HG03571 (cell line): ENCODE data around the gene MAN2A1.

ENCODE experiments used
- ATAC-seq: cut with Tn5 transposase; IDR thresholded peaks from one replicate; pipeline ENCODE4 v1.9.1; 2021; ENCODE audit not compliant: unreplicated experiment

Gene MAN2A1

DNA sequence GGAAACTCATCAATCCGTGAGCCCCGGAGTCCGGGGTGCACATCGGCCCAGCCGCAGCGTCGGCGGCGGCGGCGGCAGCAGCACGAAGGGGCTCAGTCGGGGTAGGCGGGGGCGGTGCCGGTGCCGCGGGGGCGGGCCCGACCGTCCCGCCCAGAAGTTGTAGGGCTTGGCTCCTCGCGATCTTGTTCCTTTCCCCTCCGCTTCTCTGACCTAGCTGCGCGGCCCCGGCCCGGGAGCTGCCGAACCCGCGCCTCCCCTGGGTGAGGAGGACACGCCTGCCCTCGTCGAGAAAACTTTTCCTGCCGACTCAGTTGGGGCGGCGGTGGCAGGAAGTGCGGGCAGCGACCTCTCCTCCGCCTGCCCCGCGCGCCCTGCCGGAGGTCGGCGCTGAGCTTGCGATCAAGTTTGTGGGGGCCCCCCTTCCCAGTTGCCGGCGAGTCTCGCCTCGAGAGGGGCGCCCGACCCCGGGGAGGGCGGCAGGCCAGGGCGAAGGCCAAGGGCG lies at the start of gene MAN2A1:
TSS of gene MAN2A1 (plus strand) at position 188 of the 502 bp plus-strand sequence. CDS start 491 bp downstream, outside the sequence.
- ATAC-seq, result peak; percentile 47

GRCh38 chr5:109640976-109641375 lies 48.8 kb upstream of the MAN2A1 start:
- no peak for ATAC-seq

DNA sequence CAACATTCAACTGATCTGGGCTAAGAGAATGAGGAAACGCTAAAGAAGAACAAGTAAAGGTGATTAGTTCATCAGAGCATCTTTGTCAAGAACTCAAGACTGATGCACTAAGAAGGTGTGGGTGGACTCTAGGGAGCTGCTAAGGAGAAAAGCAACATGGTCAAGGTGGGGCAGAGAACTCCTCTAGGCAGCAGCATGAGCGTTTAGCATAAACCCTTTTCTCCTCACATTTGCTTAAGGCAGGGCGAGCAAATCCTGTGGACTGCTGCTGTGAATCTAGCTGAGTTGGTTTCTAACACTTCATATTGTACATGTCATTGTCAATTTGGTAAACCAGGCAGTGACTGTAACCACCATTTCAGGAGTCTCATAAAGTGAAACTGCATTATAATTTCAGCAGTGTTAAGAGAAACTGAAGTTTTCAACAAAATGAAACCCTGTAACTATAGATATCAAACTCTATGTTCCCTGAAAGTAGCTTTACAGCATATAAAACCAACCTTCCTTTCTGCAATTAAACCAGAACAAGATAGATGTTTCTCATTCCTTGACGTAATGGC lies 45.9 kb upstream of the MAN2A1 start:
- ATAC-seq, result no peak

DNA sequence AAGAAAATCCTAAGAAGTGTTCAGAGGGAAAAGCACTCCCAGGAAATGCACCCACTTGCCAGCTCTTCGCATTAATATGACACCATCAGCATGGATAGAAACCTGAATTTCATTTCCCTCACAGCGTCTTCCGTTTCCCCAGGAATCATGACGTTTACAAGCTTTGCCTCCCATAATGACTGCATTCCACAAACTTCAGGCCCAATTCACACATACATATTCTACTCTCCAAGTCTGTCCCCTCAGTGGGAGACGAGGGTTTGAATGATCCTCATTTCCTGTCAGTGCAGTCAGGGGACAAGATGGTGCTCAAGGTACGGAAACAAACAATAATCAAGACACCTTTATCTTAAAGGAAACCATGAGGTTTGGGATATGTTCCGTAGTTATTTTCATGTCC lies 44.9 kb upstream of the MAN2A1 start:
- no peak for ATAC-seq

DNA sequence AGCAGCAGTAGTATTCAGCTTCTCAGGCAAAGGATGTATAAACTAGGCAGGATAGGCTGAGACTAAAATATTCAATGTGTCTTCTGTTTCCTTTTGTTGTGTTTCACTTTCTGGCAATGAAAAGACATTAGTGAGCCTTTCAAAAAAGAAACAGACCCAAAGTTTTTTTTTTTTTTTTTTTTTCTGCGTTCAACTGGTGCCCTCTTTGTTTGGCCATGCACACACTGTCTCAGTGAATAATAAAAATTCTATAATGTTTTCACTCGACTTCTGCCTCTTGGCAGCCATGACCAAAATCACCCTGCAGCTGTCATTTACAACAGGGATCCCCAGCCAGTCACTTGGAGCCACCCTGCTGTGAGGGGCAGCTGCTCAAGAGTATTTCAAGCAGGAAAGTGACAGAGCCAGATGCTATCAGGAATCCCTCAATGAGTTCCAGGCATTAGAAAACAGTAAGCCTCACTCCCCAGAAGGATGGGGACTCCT lies 44.0 kb upstream of the MAN2A1 start:
- no peak for ATAC-seq

DNA sequence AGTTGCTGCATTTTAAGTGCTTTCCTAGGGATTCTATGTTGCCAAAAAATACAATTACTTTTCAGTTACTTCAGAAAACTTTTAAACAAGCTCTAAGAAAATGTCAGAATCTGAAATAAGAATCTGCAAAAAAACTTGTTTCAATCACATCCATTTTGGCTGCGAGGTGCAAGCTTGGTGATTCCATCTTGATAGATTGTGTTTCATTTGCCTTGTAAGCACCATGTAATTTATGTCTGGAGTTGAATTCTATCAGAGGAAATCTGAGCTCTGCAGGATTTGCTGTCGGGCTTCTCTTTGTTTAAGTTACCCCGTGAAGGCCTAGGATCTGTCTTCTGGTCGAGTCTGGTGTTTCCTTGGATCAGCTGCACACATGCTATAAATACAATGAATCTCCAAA lies 40.4 kb upstream of the MAN2A1 start:
- no peak for ATAC-seq

GRCh38 chr5:109650493-109650892 lies 39.2 kb upstream of the MAN2A1 start:
- no peak for ATAC-seq

- no peak for ATAC-seq
Observed at GRCh38 chr5:109652096-109652495, 37.6 kb upstream of the MAN2A1 start.

DNA sequence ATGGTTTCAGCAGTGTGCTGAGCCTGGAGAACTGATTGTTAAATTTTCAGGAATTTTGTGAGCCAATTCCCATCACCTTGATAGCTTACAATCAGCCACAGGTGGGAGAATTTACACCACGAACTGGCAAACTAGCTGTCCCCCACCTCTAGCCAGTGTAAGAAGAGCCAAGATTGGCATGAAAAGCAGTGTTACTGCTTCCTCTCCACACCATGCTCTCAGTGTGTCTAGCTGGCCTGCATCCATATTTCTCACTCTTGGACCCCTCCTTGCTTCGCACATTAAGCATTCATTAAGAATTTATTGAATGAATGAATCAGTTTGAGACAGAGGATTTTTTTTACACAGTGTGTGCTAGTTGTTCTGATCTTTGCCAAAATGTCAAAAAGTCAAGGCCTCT lies 36.7 kb upstream of the MAN2A1 start:
- no peak for ATAC-seq

DNA sequence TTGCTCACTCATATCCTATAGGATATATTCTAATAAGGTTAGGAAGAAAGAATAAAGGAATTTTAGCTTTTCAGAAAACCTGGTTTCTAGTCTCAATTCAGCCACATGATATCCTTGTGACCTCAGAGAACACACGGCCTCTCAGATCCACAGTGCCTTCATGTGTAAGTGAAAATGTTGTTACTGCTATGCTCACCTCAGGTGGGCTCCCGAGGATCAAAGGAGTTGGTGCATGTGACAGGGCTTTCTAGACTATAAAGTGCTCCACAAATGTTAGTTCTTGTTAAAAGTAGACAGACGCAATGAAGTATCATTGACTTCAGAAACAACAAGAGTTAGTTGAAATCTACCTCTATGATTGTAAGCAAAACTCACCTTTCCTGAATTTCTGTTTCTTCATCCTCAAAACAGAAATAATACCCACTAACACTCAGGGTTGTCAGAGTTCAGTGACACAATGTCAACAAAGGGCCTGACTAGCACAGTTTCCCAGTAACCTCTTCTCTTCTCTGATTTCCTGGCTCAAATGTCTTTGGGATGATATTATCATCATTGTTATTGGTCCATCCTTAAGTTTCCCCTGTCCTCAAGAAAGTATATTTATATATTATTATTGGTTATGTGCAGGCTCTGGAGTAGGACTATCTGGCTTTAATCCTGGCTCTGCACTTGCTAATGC lies 36.0 kb upstream of the MAN2A1 start:
- ATAC-seq, result no peak

- no peak for ATAC-seq
Observed at GRCh38 chr5:109654455-109654854, 35.3 kb upstream of the MAN2A1 start.

- ATAC-seq, result no peak
Observed at GRCh38 chr5:109655841-109656240, 33.9 kb upstream of the MAN2A1 start.

GRCh38 chr5:109656829-109657228 lies 32.9 kb upstream of the MAN2A1 start:
- ATAC-seq, result no peak

- ATAC-seq, result no peak
Observed at GRCh38 chr5:109659901-109660300, 29.8 kb upstream of the MAN2A1 start.

- ATAC-seq, result no peak
Observed at GRCh38 chr5:109660301-109660700, 29.4 kb upstream of the MAN2A1 start.

- no peak for ATAC-seq
Observed at GRCh38 chr5:109668237-109668636, 21.5 kb upstream of the MAN2A1 start.

DNA sequence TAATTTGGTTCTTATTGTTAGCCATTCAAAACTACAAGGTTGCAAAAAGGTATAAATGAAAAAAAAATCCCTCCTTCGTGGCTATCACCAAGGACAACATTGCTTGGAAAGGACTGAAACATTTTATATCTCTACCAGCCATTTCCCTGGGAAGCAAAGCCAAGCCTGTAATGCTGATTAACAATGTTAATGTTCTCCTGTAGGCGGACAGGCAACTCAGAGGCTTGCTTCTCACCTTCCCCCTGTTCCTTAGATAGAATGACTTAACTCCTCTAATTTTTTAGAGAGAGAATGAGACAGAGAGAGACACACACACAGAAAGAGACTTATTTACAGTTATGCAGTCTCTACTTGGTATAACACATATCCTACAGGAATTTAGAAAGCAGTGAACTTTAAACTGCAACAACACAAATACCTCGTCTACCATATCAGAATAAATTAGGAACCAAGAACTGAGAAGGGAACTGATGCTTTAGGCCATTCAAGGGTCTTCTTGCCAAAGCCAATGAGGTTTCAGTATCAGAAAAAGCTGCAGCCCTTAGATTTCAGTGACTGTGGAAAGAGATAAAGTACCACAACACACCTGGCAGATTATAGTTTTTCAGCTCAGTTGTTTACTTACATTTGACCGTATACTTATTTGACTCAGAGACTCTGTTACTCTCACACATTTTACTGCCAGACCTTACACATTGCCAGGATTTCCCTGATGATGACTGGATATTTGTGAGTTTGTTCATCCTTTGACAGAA lies 20.9 kb upstream of the MAN2A1 start:
- no peak for ATAC-seq

GRCh38 chr5:109669991-109670706 lies 19.6 kb upstream of the MAN2A1 start:
- ATAC-seq, result no peak

DNA sequence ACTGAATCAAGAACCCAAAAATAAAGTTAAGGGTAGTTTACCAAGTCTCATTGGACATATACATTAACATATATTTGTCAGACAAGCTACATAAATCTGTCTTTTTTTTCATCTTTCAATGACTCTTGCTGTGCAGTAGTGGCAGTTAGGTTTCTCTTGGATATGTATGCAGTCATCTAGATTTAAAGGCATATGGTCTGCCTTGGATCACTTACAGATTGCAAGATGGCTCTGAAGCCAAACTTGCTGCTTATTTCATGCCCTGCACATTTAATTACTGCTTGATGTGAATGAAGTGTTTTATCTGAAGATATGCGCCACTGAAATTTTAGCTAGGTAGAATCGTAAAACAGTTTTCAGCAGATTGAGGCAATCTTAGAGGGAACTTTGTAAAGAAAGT lies 18.6 kb upstream of the MAN2A1 start:
- no peak for ATAC-seq

- no peak for ATAC-seq
Observed at GRCh38 chr5:109674596-109674995, 15.1 kb upstream of the MAN2A1 start.

- ATAC-seq, result no peak
Observed at GRCh38 chr5:109676920-109677319, 12.8 kb upstream of the MAN2A1 start.
